A549 (cell line): ENCODE measurements around the gene VSIG1. TPM values are rescaled to one million over a fixed set of nuclear protein-coding genes. Genes with fewer than 3 reads are reported as not detected.

ENCODE experiments used
- ATAC-seq, 2 experiments: fragments of 200-7000 bp in 1 of 2; fragments of >200 bp in 1 of 2; cut with Nextera tagmentation in 1 of 2; cut with Tn5 transposase in 1 of 2; 3 replicates each; pipeline versions ENCODE4 v1.8.0 to v1.9.1; 2018 to 2020; ENCODE audit warnings: mild to moderate bottlenecking in 1 of 2, moderate library complexity in 1 of 2
- CTCF ChIA-PET: fragments of 300-600 bp; sonication (Branson Sonifier 250); formaldehyde crosslinking; extraction: SDS; loops from one replicate; lab custom pipeline; 2021; ENCODE audit warnings: antibody characterized with exemption, inconsistent platforms; lab: Yijun Ruan, JAX
- POLR2A ChIA-PET: fragments of 350-600 bp; formaldehyde crosslinking; extraction: SDS; loops from one replicate; lab custom pipeline; 2021; ENCODE audit warnings: antibody characterized with exemption, inconsistent platforms; lab: Yijun Ruan, JAX
- DNase-seq, 2 experiments: peaks; one replicate each; pipeline versions ENCODE4 v3.0.0 to v3.0.0-alpha.2; 2011 to 2016; ENCODE audit warnings: low read depth in 1 of 2, low spot score in 1 of 2
- FAIRE-seq: peaks from 2 replicates; lab custom pipeline; 2011; peaks lifted over from hg19 to GRCh38; lab: Jason Lieb, UNC
- H3K27ac ChIP-seq, 2 experiments: fragments of >200 bp; sonication (Bioruptor Twin); formaldehyde crosslinking; 3 replicates each; pipeline ENCODE4 v1.5.1; 2016 to 2017
- H3K4me1 ChIP-seq: fragments of >200 bp; sonication (Bioruptor Twin); formaldehyde crosslinking; 3 replicates; pipeline ENCODE4 v1.6.1; 2016
- H3K4me2 ChIP-seq: fragments of >200 bp; sonication (Bioruptor Twin); formaldehyde crosslinking; 3 replicates; pipeline ENCODE4 v1.6.1; 2016
- H3K4me3 ChIP-seq: fragments of >200 bp; sonication (Bioruptor Twin); formaldehyde crosslinking; 3 replicates; pipeline ENCODE4 v1.5.1; 2016
- H3K9me3 ChIP-seq: fragments of >200 bp; sonication (Bioruptor Twin); formaldehyde crosslinking; 3 replicates; pipeline ENCODE4 v1.6.1; 2016
- ATOH8 ChIP-seq: fragments of 250-450 bp; sonication (Bioruptor Pico); IDR thresholded peaks from 2 replicates; pipeline ENCODE4 v1.5.0; 2020; ENCODE audit warnings: low read depth, mild to moderate bottlenecking, moderate library complexity
- CBX8 ChIP-seq: fragments of 200-600 bp; sonication (generic); IDR thresholded peaks from 2 replicates; pipeline ENCODE4 v1.6.1; 2016
- CHD4 ChIP-seq: fragments of 200-600 bp; sonication (generic); IDR thresholded peaks from 2 replicates; pipeline ENCODE4 v1.6.1; 2016; ENCODE audit warnings: antibody characterized with exemption, mild to moderate bottlenecking, borderline replicate concordance
- CTCF ChIP-seq: fragments of >200 bp; sonication (Bioruptor Twin); formaldehyde crosslinking; IDR thresholded peaks from 3 replicates; pipeline ENCODE4 v1.5.1; 2016
- FOSB ChIP-seq: fragments of 250-450 bp; sonication (Bioruptor Pico); IDR thresholded peaks from 2 replicates; pipeline ENCODE4 v1.5.0; 2020; ENCODE audit warnings: mild to moderate bottlenecking, moderate library complexity
- FOSL2 ChIP-seq, 2 experiments: fragments of 450-650 bp in 1 of 2; fragments of >200 bp in 1 of 2; sonication (Bioruptor Twin) in 1 of 2; formaldehyde crosslinking; IDR thresholded peaks; 2 replicates each; pipeline versions ENCODE4 v1.5.0 to v1.6.1; 2016 to 2020; ENCODE audit warnings: mild to moderate bottlenecking in 1 of 2, moderate library complexity in 1 of 2
- FOXS1 ChIP-seq: fragments of 250-450 bp; sonication (Bioruptor Pico); IDR thresholded peaks from 2 replicates; pipeline ENCODE4 v1.5.0; 2020; ENCODE audit warnings: mild to moderate bottlenecking, moderate library complexity
- HES2 ChIP-seq: fragments of >200 bp; sonication (Bioruptor Twin); formaldehyde crosslinking; IDR thresholded peaks from 2 replicates; pipeline ENCODE4 v1.6.1; 2016
- JUNB ChIP-seq: fragments of >200 bp; sonication (Bioruptor Twin); formaldehyde crosslinking; IDR thresholded peaks from 2 replicates; pipeline ENCODE4 v1.6.1; 2016
- KDM1A ChIP-seq: fragments of 200-600 bp; sonication (generic); IDR thresholded peaks from 2 replicates; pipeline ENCODE4 v1.6.1; 2016; ENCODE audit warnings: low read depth, mild to moderate bottlenecking
- KDM5A ChIP-seq: fragments of 200-600 bp; sonication (generic); IDR thresholded peaks from 2 replicates; pipeline ENCODE4 v1.6.1; 2016; ENCODE audit warnings: antibody characterized with exemption, mild to moderate bottlenecking
- MAZ ChIP-seq: fragments of 150-350 bp; IDR thresholded peaks from 2 replicates; pipeline ENCODE4 v1.6.1; 2014; ENCODE audit warnings: antibody characterized with exemption, low read depth, low read length, borderline replicate concordance
- NFE2L2 ChIP-seq: fragments of 150-350 bp; conservative IDR thresholded peaks from 2 replicates; pipeline ENCODE4 v1.6.1; 2014; ENCODE audit warnings: low read length
- NPAS2 ChIP-seq: fragments of 250-450 bp; sonication (Bioruptor Pico); IDR thresholded peaks from 2 replicates; pipeline ENCODE4 v1.8.0; 2022; ENCODE audit warnings: mild to moderate bottlenecking, moderate library complexity, borderline replicate concordance
- NR3C1 ChIP-seq: fragments of >200 bp; sonication (Bioruptor Twin); formaldehyde crosslinking; IDR thresholded peaks from 3 replicates; pipeline ENCODE4 v1.6.1; 2017
- PBX3 ChIP-seq: IDR thresholded peaks from 2 replicates; pipeline ENCODE4 v1.6.1; 2012
- POLR2A ChIP-seq: IDR thresholded peaks from 2 replicates; pipeline ENCODE4 v1.6.1; 2012; ENCODE audit warnings: mild to moderate bottlenecking, low read length
- RAD21 ChIP-seq, 2 experiments: fragments of >200 bp in 1 of 2; sonication (Bioruptor Twin) in 1 of 2; formaldehyde crosslinking in 1 of 2; IDR thresholded peaks in 1 of 2; conservative IDR thresholded peaks in 1 of 2; 2 replicates in 1 of 2; 3 replicates in 1 of 2; pipeline ENCODE4 v1.6.1; 2012 to 2018; ENCODE audit warnings: inconsistent platforms in 1 of 2
- RARB ChIP-seq: fragments of 250-450 bp; sonication (Bioruptor Pico); IDR thresholded peaks from 2 replicates; pipeline ENCODE4 v1.8.0; 2021; ENCODE audit warnings: mild to moderate bottlenecking, moderate library complexity
- RNF2 ChIP-seq: fragments of 200-600 bp; sonication (generic); IDR thresholded peaks from 2 replicates; pipeline ENCODE4 v1.6.1; 2016; ENCODE audit warnings: low read depth, mild to moderate bottlenecking, antibody characterized with exemption, moderate library complexity, borderline replicate concordance
- SMC3 ChIP-seq: fragments of >200 bp; sonication (Bioruptor Twin); formaldehyde crosslinking; IDR thresholded peaks from 3 replicates; pipeline ENCODE4 v1.6.1; 2018; ENCODE audit warnings: inconsistent platforms
- SREBF2 ChIP-seq: fragments of 450-650 bp; IDR thresholded peaks from 2 replicates; pipeline ENCODE4 v1.6.1; 2014; ENCODE audit warnings: mild to moderate bottlenecking, moderate library complexity
- USF2 ChIP-seq: fragments of 450-650 bp; IDR thresholded peaks from 2 replicates; pipeline ENCODE4 v1.6.1; 2014; ENCODE audit warnings: antibody characterized with exemption
- ZC3H11A ChIP-seq: fragments of 450-650 bp; IDR thresholded peaks from 2 replicates; pipeline ENCODE4 v1.6.1; 2014; ENCODE audit warnings: antibody characterized with exemption, mild to moderate bottlenecking
- ZFP36 ChIP-seq: fragments of 450-650 bp; IDR thresholded peaks from 2 replicates; pipeline ENCODE4 v1.6.1; 2014; ENCODE audit warnings: borderline replicate concordance; ENCODE audit not compliant: partially characterized antibody
- ZNF302 ChIP-seq: fragments of 250-450 bp; sonication (Bioruptor Pico); IDR thresholded peaks from 2 replicates; pipeline ENCODE4 v1.9.0; 2021; ENCODE audit warnings: inconsistent platforms, mild to moderate bottlenecking, moderate library complexity
- WGBS: methylation state at CpG from one replicate; pipeline ENCODE4 v1.1.6; 2017; ENCODE audit errors: missing lambda C conversion rate; 5-methylcytosine and 5-hydroxymethylcytosine counted together
- polyA plus RNA-seq, 4 experiments: library from polyadenylated mRNA; depleted of rRNA in 3 of 4; stranded (reverse); fragments of >200 nt; fragmentation: RNase III in 1 of 4; extraction: RNeasy Plus Mini Kit Qiagen cat#74134 plus additional on column Dnase treatment in 1 of 4; gene quantifications; 2 replicates in 3 of 4; 3 replicates in 1 of 4; pipeline ENCODE4 v1.2.3, GENCODE V29; 2011 to 2017

VSIG1 gene
- polyA plus RNA-seq, 2 of the 4 experiments (the other 2 are of a cell fraction) = 0.17 to 1.2 TPM

GRCh38 chrX:108000751-108001150 lies 44.1 kb upstream of the VSIG1 start (continued):
- TF ChIP-seq PBX3 (no peak), RARB (no peak)

- DNase-seq (peak; percentile 28 to 70), FAIRE-seq (peak; percentile 85), ATAC-seq (peak; percentile 89 to 91)
- H3K9me3 ChIP-seq = no peaks in the 10 kb centered on the region
- H3K4me2 ChIP-seq = peak overlapping the region; percentile 27; the same call in 2 of the 3 replicates
- TF ChIP-seq ZC3H11A (no peak), JUNB (no peak), FOSB (no peak), FOSL2 (IDR thresholded peaks at IDR 0.05) (no peak), FOSL2 (CRISPR knock-in tag; IDR thresholded peaks at IDR 0.05) (no peak), HES2 (no peak), SMC3 (0 out of 3 replicates have a peak, but pooled peaks have one; percentile 17), CHD4 (no peak), CTCF (peak; percentile 46), POLR2A (no peak), RAD21 (conservative IDR thresholded peaks at IDR 0.05 in 1 of 2, IDR thresholded peaks at IDR 0.05 in 1 of 2) (peak in 1 of 2 experiments; percentile 28; a peak in 3 of 5 replicates), FOXS1 (no peak), ATOH8 (CRISPR knock-in tag) (no peak), CBX8 (no peak), MAZ (no peak), NPAS2 (CRISPR knock-in tag) (no peak), USF2 (no peak), KDM1A (no peak), KDM5A (no peak), RNF2 (no peak), SREBF2 (no peak), ZNF302 (no peak), NFE2L2 (no peak), ZFP36 (no peak), NR3C1 (no peak)
- ChIA-PET CTCF (interaction anchor here (0.7 to 1.6 kb wide), 4 partner anchors 8 to 1848 kb away, joined by 3 to 5 read pairs (median 4); no protein-coding TSS in a partner anchor), POLR2A (no interaction called here)
- H3K4me1 ChIP-seq = no peaks in the 10 kb centered on the region
- H3K27ac ChIP-seq = peak overlapping the region in 1 of 2 experiments; percentile 43; a peak in 2 of 6 replicates
- WGBS = 11% methylated on average over 11 of the region's 11 CpGs
- no peak overlapping the region for H3K4me3 ChIP-seq
Observed at GRCh38 chrX:108001218-108001814, 43.5 kb upstream of the VSIG1 start.
